Peyer's patch (tissue), 4 donors: ENCODE measurements around the gene LRRC3C.

Experiments used
- POLR2A ChIP-seq, 2 donors: fragments of 450-650 bp; IDR thresholded peaks; one replicate each; pipeline ENCODE4 v1.5.1; 2017; ENCODE audit warnings: antibody characterized with exemption in 2 of 2, mild to moderate bottlenecking in 2 of 2, moderate library complexity in 2 of 2
- TF ChIP-seq, protein P1 (sequence below), 6 experiments: fragments of 450-650 bp in 4 of 6; fragments of 200-600 bp in 2 of 6; sonication (generic) in 1 of 6; IDR thresholded peaks; one replicate each; pipeline ENCODE4 v1.5.1; 2017 to 2019; ENCODE audit warnings: antibody characterized with exemption in 6 of 6, mild to moderate bottlenecking in 3 of 6, moderate library complexity in 1 of 6

DNA sequence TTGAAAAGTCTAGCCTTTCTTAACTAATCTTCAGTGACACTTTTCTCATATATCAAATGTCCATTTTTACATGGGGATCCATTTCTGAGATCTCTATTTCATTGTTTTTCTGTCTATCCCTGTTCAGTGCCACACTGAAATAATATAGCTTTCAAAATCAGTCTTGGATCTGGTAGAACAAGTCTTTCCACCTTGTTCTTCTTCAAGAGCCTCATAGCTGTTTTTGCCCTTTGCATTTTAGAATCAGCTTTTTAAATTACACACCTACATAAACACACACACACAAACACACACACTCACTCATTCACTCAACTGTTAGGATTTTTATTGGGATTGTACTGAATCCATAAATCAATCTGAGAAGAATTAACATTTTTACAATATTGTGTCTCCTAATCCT lies 28.3 kb upstream of the LRRC3C start:
- TF ChIP-seq, protein P1, sequence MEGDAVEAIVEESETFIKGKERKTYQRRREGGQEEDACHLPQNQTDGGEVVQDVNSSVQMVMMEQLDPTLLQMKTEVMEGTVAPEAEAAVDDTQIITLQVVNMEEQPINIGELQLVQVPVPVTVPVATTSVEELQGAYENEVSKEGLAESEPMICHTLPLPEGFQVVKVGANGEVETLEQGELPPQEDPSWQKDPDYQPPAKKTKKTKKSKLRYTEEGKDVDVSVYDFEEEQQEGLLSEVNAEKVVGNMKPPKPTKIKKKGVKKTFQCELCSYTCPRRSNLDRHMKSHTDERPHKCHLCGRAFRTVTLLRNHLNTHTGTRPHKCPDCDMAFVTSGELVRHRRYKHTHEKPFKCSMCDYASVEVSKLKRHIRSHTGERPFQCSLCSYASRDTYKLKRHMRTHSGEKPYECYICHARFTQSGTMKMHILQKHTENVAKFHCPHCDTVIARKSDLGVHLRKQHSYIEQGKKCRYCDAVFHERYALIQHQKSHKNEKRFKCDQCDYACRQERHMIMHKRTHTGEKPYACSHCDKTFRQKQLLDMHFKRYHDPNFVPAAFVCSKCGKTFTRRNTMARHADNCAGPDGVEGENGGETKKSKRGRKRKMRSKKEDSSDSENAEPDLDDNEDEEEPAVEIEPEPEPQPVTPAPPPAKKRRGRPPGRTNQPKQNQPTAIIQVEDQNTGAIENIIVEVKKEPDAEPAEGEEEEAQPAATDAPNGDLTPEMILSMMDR (IDR thresholded peaks at IDR 0.05) = no peak
- no peak for TF ChIP-seq POLR2A (IDR thresholded peaks at IDR 0.05)
